Fibroblast of lung (primary cell): ENCODE data around the gene LCE1E.

ENCODE experiments used
- CTCF ChIP-seq, 2 donors: IDR thresholded peaks in 1 of 2; conservative IDR thresholded peaks in 1 of 2; 1 replicate in 1 of 2; 2 replicates in 1 of 2; pipeline ENCODE4 v1.5.1; 2011 to 2012; ENCODE audit warnings: low read length in 2 of 2, control low read depth in 1 of 2, inconsistent platforms in 1 of 2, low read depth in 1 of 2, mild to moderate bottlenecking in 1 of 2
- EZH2 ChIP-seq: IDR thresholded peaks from 2 replicates; pipeline ENCODE4 v1.5.1; 2012; ENCODE audit warnings: low read length, control low read depth, mild to moderate bottlenecking; ENCODE audit errors: missing control alignments

- TF ChIP-seq CTCF (conservative IDR thresholded peaks at IDR 0.05 in 1 of 2, IDR thresholded peaks at IDR 0.05 in 1 of 2; ENCODE audit: low read depth in 1 of 2, low read length in 2 of 2), result no peak
- TF ChIP-seq EZH2, result no peak
Observed at GRCh38 chr1:152836870-152837269, 50.8 kb downstream of the LCE1E start.
